ENCODE measurements around the gene KRTAP12-4. TPM values are rescaled to one million over a fixed set of nuclear protein-coding genes. Genes with fewer than 3 reads are reported as not detected.
"Not testable (repeated sequence)": the region's sequence is repeated elsewhere in the genome, so short reads cannot be mapped to it uniquely, and the experiment has no call there.

Gene KRTAP12-4
- polyA plus RNA-seq, 1 experiment, result not detected

DNA sequence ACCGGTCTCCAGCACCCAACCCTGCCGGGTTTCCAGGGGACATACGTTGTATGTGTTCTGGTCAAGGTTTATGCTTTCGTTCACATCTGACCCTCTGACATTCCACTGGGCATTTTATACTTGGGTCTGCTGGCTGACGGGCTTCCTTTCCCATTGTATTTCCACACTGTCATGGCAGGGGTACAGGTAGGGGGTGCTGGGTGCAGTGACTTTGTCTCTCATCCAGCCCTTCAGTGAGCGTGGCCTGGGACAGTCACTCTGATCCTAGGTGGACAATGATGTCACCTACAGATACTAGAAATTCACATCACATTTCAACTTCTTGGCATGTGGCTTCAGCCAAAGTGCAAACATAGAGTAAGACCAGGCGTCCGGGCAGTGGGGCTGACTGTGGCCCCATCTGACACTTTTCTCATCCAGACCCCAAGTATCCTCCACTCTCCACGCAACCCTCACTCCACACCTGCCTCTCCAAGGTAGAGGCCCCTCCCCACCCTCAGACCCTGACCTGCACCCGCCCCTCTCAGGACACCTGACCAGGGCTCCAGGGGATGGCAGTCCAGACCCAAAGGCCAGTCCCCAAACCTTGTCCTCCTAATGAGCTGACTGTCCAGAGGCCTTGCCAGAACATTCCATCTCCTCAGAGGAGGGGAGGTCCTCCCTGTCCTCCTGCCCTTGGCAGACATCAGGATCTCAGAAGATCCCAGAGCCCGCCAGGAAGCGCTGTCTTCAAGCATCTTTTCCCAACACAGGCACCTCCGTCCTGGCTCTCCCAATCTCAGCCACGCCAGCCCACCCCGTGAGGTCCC lies 18.0 kb downstream of the KRTAP12-4 start:
- Histone ChIP-seq H3K27me3 (ENCODE audit: control insufficient read depth, insufficient read depth, low read length) (no peaks in the 10 kb centered on the region), H3K36me3 (ENCODE audit: control insufficient read depth, insufficient read depth, low read length) (no peaks in the 10 kb centered on the region), H3K4me3 (ENCODE audit: low read depth, low read length) (no peak overlapping the region)
- TF ChIP-seq, protein P1, sequence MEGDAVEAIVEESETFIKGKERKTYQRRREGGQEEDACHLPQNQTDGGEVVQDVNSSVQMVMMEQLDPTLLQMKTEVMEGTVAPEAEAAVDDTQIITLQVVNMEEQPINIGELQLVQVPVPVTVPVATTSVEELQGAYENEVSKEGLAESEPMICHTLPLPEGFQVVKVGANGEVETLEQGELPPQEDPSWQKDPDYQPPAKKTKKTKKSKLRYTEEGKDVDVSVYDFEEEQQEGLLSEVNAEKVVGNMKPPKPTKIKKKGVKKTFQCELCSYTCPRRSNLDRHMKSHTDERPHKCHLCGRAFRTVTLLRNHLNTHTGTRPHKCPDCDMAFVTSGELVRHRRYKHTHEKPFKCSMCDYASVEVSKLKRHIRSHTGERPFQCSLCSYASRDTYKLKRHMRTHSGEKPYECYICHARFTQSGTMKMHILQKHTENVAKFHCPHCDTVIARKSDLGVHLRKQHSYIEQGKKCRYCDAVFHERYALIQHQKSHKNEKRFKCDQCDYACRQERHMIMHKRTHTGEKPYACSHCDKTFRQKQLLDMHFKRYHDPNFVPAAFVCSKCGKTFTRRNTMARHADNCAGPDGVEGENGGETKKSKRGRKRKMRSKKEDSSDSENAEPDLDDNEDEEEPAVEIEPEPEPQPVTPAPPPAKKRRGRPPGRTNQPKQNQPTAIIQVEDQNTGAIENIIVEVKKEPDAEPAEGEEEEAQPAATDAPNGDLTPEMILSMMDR (IDR thresholded peaks at IDR 0.05; ENCODE audit: insufficient read depth, low read depth, low read length), result no peak
- ChIA-PET CTCF (no interaction called here), POLR2A (no interaction called here)
- no peak for DNase-seq (ENCODE audit: low read depth)

DNA sequence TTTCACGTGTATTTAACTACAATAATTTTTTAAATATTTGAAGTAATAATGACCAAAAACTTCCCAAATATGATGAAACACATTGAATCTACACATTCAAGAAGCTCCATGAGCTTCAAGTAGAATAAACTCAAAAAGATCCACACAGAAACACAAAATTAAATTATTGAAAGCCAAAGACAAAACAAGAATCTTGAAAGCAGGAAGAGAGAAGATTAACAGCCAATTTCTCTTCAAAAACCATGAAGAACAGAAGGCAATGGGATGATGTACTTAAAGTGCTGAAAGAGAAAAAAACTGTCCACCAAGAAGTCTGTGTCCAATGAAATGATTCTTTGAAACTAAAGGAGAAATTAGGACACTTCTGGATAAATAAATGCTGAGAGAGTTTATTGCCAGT lies 22.4 kb downstream of the KRTAP12-4 start:
- TF ChIP-seq, protein P1 (IDR thresholded peaks at IDR 0.05; ENCODE audit: insufficient read depth, low read depth, low read length), result no peak
- H3K4me3 ChIP-seq (ENCODE audit: low read depth, low read length), result no peak overlapping the region
- no peaks in the 10 kb centered on the region for H3K36me3 ChIP-seq (ENCODE audit: control insufficient read depth, insufficient read depth, low read length)
- POLR2A ChIA-PET, result no interaction called here
- H3K27me3 ChIP-seq (ENCODE audit: control insufficient read depth, insufficient read depth, low read length), result no peaks in the 10 kb centered on the region
- no peak for DNase-seq (ENCODE audit: low read depth)
- CTCF ChIA-PET, result no interaction called here

DNA sequence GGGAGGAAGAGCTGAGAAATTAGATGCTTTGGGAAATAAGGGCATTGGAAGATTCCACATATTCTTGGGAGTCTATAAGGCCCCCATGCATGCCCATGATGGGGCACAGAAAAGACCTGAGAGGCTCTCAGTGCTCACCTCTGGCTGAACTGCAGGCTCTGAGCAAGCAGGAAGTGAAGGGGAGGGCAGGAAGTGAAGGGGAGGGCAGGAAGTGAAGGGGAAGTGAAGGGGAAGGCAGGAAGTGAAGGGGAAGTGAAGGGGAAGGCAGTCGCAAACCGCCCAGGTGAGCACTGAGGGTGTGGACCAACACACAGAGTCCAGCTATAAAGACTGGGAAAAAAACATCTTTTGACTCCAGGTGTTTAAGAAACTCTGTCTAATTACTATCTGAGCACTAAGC lies 24.0 kb downstream of the KRTAP12-4 start:
- Histone ChIP-seq H3K27me3 (ENCODE audit: control insufficient read depth, insufficient read depth, low read length) (no peaks in the 10 kb centered on the region), H3K4me3 (ENCODE audit: low read depth, low read length) (no peak overlapping the region), H3K36me3 (ENCODE audit: control insufficient read depth, insufficient read depth, low read length) (no peaks in the 10 kb centered on the region)
- ChIA-PET CTCF (no interaction called here), POLR2A (no interaction called here)
- no peak for DNase-seq (ENCODE audit: low read depth)
- TF ChIP-seq, protein P1 (IDR thresholded peaks at IDR 0.05; ENCODE audit: insufficient read depth, low read depth, low read length), result no peak

DNA sequence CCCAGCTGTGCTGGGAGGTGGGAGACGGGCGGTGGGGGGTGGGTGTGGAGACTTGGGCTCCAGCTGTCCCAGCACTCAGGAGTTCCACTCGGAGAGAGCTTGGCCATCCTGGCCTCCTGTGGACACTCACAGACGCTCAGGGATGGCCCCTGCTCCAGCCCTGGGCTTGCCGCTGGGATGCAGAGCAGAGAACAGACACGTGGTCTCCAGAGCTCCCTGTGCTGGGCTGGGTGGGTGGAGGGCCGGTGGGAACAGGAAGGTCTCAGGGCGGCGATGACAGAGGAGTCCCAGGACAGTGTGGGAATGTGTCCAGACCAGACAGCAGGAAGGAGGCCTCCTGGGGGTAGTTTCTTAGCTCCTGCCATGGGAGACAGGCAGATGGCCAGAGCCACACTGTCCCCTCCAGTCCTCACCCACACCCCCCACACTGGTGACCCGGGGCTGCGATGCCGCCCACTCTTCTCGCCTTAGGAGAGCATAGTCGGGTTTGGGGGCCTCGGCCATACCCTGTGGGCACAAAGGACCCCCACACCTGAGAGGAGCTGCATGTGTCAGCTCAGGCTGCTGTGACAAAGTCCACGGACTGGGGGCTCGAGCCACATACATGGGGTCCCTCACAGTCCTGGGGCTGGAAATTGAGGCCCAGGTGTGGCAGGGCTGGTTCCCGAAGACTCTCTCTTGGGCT lies 25.6 kb downstream of the KRTAP12-4 start:
- ChIA-PET POLR2A (no interaction called here), CTCF (no interaction called here)
- TF ChIP-seq, protein P1 (IDR thresholded peaks at IDR 0.05; ENCODE audit: insufficient read depth, low read depth, low read length), result no peak
- Histone ChIP-seq H3K27me3 (ENCODE audit: control insufficient read depth, insufficient read depth, low read length) (no peaks in the 10 kb centered on the region), H3K36me3 (ENCODE audit: control insufficient read depth, insufficient read depth, low read length) (no peaks in the 10 kb centered on the region), H3K4me3 (ENCODE audit: low read depth, low read length) (no peak overlapping the region)
- no peak for DNase-seq (ENCODE audit: low read depth)

DNA sequence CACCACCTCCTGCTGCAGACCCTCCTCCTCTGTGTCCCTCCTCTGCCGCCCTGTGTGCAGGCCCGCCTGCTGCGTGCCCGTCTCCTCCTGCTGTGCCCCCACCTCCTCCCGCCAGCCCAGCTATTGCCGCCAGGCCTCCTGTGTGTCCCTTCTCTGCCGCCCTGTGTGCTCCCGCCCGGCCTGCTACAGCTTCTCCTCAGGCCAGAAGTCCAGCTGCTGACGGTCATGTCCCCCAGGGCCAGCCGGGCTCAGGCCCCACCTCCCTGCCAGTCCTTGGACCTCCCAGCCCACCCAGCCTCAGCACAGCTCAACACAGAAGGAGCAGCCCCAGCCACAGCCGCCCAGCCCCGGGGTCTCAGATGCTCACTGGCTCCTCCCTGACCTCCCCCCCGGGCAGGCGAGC lies 26.6 kb downstream of the KRTAP12-4 start:
- DNase-seq (ENCODE audit: low read depth); H3K36me3 ChIP-seq (ENCODE audit: control insufficient read depth, insufficient read depth, low read length); H3K27me3 ChIP-seq (ENCODE audit: control insufficient read depth, insufficient read depth, low read length); CTCF ChIA-PET; POLR2A ChIA-PET; H3K4me3 ChIP-seq (ENCODE audit: low read depth, low read length): not testable (repeated sequence)

DNA sequence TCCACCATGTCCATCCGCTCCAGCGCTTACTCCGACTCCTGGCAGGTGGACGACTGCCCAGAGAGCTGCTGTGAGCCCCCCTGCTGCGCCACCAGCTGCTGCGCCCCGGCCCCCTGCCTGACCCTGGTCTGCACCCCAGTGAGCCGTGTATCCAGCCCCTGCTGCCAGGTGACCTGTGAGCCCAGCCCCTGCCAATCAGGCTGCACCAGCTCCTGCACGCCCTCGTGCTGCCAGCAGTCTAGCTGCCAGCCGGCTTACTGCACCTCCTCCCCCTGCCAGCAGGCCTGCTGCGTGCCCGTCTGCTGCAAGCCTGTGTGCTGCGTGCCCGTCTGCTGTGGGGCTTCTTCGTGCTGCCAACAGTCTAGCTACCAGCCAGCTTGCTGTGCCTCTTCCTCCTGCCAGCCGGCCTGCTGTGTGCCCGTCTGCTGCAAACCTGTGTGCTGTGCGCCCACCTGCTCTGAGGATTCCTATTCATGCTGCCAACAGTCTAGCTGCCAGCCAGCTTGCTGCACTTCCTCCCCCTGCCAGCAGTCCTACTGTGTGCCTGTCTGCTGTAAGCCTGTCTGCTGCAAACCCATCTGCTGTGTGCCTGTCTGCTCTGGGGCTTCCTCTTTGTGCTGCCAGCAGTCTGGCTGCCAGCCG lies 27.2 kb downstream of the KRTAP12-4 start:
- H3K36me3 ChIP-seq (ENCODE audit: control insufficient read depth, insufficient read depth, low read length); H3K4me3 ChIP-seq (ENCODE audit: low read depth, low read length); POLR2A ChIA-PET; CTCF ChIA-PET; DNase-seq (ENCODE audit: low read depth); H3K27me3 ChIP-seq (ENCODE audit: control insufficient read depth, insufficient read depth, low read length): not testable (repeated sequence)
